Ovary (tissue), 3 donors: ENCODE results near the gene LDLRAD4.

Experiments
- EP300 ChIP-seq: sonication (generic); formaldehyde crosslinking; IDR thresholded peaks from one replicate; pipeline ENCODE4 v1.6.1; 2017; ENCODE audit warnings: antibody characterized with exemption
- POLR2A ChIP-seq: fragments of 450-650 bp; IDR thresholded peaks from one replicate; pipeline ENCODE4 v1.6.1; 2017; ENCODE audit warnings: antibody characterized with exemption, mild to moderate bottlenecking, moderate library complexity
- TF ChIP-seq, protein P1 (sequence below), 3 donors: fragments of 450-650 bp in 2 of 3; fragments of 200-600 bp in 1 of 3; IDR thresholded peaks; one replicate each; pipeline versions ENCODE4 v1.5.1 to v1.8.0; 2016 to 2022; ENCODE audit warnings: antibody characterized with exemption in 3 of 3, mild to moderate bottlenecking in 1 of 3
- donor health status: DM: no; HTN: no; CAD: no.

DNA sequence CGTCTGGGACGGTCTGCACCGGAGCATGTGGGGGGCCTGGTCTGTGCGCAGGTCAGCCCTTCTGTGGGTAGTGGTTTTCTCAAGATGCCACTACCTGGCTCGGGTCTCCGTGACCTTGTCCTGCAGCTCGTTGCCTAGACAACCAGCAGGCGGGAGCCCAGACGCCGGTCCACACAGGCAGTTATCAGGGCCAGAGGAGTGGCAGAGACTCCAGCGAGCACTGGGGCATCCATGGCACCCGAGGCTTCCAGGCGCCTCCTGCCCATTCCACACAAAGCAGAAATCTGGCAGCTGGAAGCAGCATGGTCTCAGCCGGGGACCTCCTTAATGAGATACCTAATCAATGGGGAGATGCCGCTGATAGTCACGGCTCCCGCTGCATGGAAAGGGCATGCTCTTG is 351.7 kb downstream of the LDLRAD4 start:
- TF ChIP-seq, protein P1, sequence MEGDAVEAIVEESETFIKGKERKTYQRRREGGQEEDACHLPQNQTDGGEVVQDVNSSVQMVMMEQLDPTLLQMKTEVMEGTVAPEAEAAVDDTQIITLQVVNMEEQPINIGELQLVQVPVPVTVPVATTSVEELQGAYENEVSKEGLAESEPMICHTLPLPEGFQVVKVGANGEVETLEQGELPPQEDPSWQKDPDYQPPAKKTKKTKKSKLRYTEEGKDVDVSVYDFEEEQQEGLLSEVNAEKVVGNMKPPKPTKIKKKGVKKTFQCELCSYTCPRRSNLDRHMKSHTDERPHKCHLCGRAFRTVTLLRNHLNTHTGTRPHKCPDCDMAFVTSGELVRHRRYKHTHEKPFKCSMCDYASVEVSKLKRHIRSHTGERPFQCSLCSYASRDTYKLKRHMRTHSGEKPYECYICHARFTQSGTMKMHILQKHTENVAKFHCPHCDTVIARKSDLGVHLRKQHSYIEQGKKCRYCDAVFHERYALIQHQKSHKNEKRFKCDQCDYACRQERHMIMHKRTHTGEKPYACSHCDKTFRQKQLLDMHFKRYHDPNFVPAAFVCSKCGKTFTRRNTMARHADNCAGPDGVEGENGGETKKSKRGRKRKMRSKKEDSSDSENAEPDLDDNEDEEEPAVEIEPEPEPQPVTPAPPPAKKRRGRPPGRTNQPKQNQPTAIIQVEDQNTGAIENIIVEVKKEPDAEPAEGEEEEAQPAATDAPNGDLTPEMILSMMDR (IDR thresholded peaks at IDR 0.05) = no peak
- no peak for TF ChIP-seq POLR2A
- TF ChIP-seq EP300 = no peak
